B cell (primary cell): ENCODE measurements around the gene SEZ6L. TPM values are rescaled to one million over a fixed set of nuclear protein-coding genes. Genes with fewer than 3 reads are reported as not detected.

Experiments used
- ATAC-seq: fragments of 200-7000 bp; cut with Tn5 transposase; one replicate; pipeline ENCODE4 v1.10.0; 2021; ENCODE audit warnings: low read depth, mild to moderate bottlenecking, moderate number of reproducible peaks, moderate library complexity
- CTCF ChIA-PET: fragments of 350-600 bp; sonication (Branson Sonifier 250); formaldehyde crosslinking; loops from one replicate; lab custom pipeline; 2021; ENCODE audit warnings: antibody characterized with exemption, inconsistent platforms; lab: Charles Lee
- POLR2A ChIA-PET: fragments of 350-600 bp; sonication (Branson Sonifier 250); formaldehyde crosslinking; loops from one replicate; lab custom pipeline; 2021; ENCODE audit warnings: antibody characterized with exemption; lab: Charles Lee
- DNase-seq: peaks from one replicate; pipeline ENCODE4 v3.0.0; 2013
- H2AFZ ChIP-seq: 2 replicates; pipeline ENCODE4 v1.6.1; 2012; ENCODE audit warnings: mild to moderate bottlenecking, low read depth, low read length; ENCODE audit not compliant: insufficient read depth, poor library complexity, severe bottlenecking
- H3K27ac ChIP-seq, 2 donors: 1 replicate in 1 of 2; 2 replicates in 1 of 2; pipeline ENCODE4 v1.5.1; 2012 to 2013; ENCODE audit warnings: low read length in 2 of 2, mild to moderate bottlenecking in 2 of 2, moderate library complexity in 1 of 2
- H3K27me3 ChIP-seq, 4 experiments: fragments of 200-600 bp in 1 of 4; sonication (generic) in 1 of 4; replicated peaks in 1 of 4; 1 replicate in 2 of 4; 2 replicates in 2 of 4; pipeline versions ENCODE4 v1.6.1 to v1.7.0; 2013 to 2016; ENCODE audit warnings: low read length in 3 of 4, mild to moderate bottlenecking in 2 of 4, mixed read lengths in 1 of 4, moderate library complexity in 1 of 4; ENCODE audit not compliant: insufficient read depth in 4 of 4, control insufficient read depth in 3 of 4; ENCODE audit errors: control extremely low read depth in 1 of 4
- H3K36me3 ChIP-seq, 2 experiments: replicated peaks in 1 of 2; 1 replicate in 1 of 2; 2 replicates in 1 of 2; pipeline versions ENCODE4 v1.6.1 to v1.7.1; 2013; ENCODE audit warnings: low read length in 1 of 2; ENCODE audit not compliant: insufficient read depth in 2 of 2, control insufficient read depth in 1 of 2; ENCODE audit errors: control extremely low read depth in 1 of 2, extremely low read depth in 1 of 2
- H3K4me1 ChIP-seq, 2 donors: fragments of 200-600 bp in 1 of 2; sonication (generic) in 1 of 2; 1 replicate in 1 of 2; 2 replicates in 1 of 2; pipeline versions ENCODE4 v1.5.1 to v1.6.1; 2013 to 2017; ENCODE audit warnings: low read length in 2 of 2; ENCODE audit not compliant: control insufficient read depth in 2 of 2, insufficient read depth in 2 of 2
- H3K4me2 ChIP-seq: replicated peaks from 2 replicates; pipeline ENCODE3; 2012; ENCODE audit warnings: mild to moderate bottlenecking, low read depth, low read length; ENCODE audit not compliant: poor library complexity, severe bottlenecking
- H3K4me3 ChIP-seq, 5 experiments: fragments of 200-600 bp in 1 of 5; sonication (generic) in 1 of 5; 1 replicate in 3 of 5; 2 replicates in 2 of 5; pipeline versions ENCODE4 v1.5.1 to v1.7.0; 2011 to 2016; ENCODE audit warnings: low read length in 4 of 5, mild to moderate bottlenecking in 4 of 5, low read depth in 2 of 5, control low read depth in 1 of 5, moderate library complexity in 1 of 5; ENCODE audit not compliant: insufficient read depth in 1 of 5; ENCODE audit errors: control extremely low read depth in 1 of 5, extremely low read depth in 1 of 5
- H3K79me2 ChIP-seq: fragments of 200-600 bp; sonication (generic); one replicate; pipeline ENCODE4 v1.6.0; 2016; ENCODE audit warnings: low read length; ENCODE audit not compliant: control insufficient read depth, insufficient read depth
- H3K9ac ChIP-seq: fragments of 200-600 bp; sonication (generic); 2 replicates; pipeline ENCODE4 v1.6.1; 2017; ENCODE audit warnings: mild to moderate bottlenecking, low read length, moderate library complexity
- H3K9me3 ChIP-seq, 3 donors: one replicate each; pipeline versions ENCODE4 v1.6.1 to v1.7.1; 2013; ENCODE audit warnings: low read length in 2 of 3; ENCODE audit not compliant: control insufficient read depth in 2 of 3, insufficient read depth in 1 of 3; ENCODE audit errors: control extremely low read depth in 1 of 3
- H4K20me1 ChIP-seq: 2 replicates; pipeline ENCODE4 v1.6.0; 2012; ENCODE audit warnings: mild to moderate bottlenecking, low read length; ENCODE audit not compliant: insufficient read depth, control insufficient read depth, poor library complexity, severe bottlenecking
- H3K27ac Mint-ChIP-seq: one replicate; pipeline ENCODE4 v1.8.0; 2021; ENCODE audit warnings: mixed read lengths
- H3K27me3 Mint-ChIP-seq: one replicate; pipeline ENCODE4 v1.8.0; 2021; ENCODE audit warnings: mixed read lengths
- H3K4me1 Mint-ChIP-seq: one replicate; pipeline ENCODE4 v1.8.0; 2021; ENCODE audit warnings: mixed read lengths
- H3K4me3 Mint-ChIP-seq: one replicate; pipeline ENCODE4 v1.8.0; 2021; ENCODE audit warnings: mixed read lengths
- H3K9me3 Mint-ChIP-seq: one replicate; pipeline ENCODE4 v1.8.0; 2022; ENCODE audit warnings: mixed read lengths; ENCODE audit not compliant: insufficient read depth
- EZH2 ChIP-seq: IDR thresholded peaks from 2 replicates; pipeline ENCODE4 v1.6.1; 2012; ENCODE audit warnings: borderline replicate concordance, low read depth, mild to moderate bottlenecking, moderate library complexity, low read length; ENCODE audit not compliant: insufficient read depth, poor library complexity, severe bottlenecking
- WGBS: methylation state at CpG from one replicate; pipeline ENCODE4 v1.1.5; 2013; ENCODE audit warnings: missing lambda C conversion rate; ENCODE audit not compliant: insufficient coverage; 5-methylcytosine and 5-hydroxymethylcytosine counted together
- intact Hi-C: fragments of 100-400 bp; cut with micrococcal nuclease; formaldehyde crosslinking; loops from one replicate; pipeline ENCODE4 v1.10.0; 2022
- polyA plus RNA-seq: library from polyadenylated mRNA; depleted of rRNA; stranded (reverse); fragments of >200 nt; gene quantifications from 2 replicates; pipeline ENCODE4 v1.2.3, GENCODE V29; 2012
- total RNA-seq, 2 donors: library from RNA; stranded (reverse); fragments of 120-200 nt in 1 of 2; gene quantifications; 1 replicate in 1 of 2; 2 replicates in 1 of 2; pipeline versions ENCODE4 v1.2.3 to v1.2.4, GENCODE V29; 2013 to 2022
- TF ChIP-seq, protein P1 (sequence below): fragments of 200-600 bp; IDR thresholded peaks from one replicate; pipeline ENCODE4 v1.8.0; 2022; ENCODE audit warnings: antibody characterized with exemption, mild to moderate bottlenecking

The SEZ6L gene
- total and polyA plus RNA-seq, 2 donors (not counting 1 experiment from before 2014, with no cell fraction given) = 0.04 TPM; not detected in 1

DNA sequence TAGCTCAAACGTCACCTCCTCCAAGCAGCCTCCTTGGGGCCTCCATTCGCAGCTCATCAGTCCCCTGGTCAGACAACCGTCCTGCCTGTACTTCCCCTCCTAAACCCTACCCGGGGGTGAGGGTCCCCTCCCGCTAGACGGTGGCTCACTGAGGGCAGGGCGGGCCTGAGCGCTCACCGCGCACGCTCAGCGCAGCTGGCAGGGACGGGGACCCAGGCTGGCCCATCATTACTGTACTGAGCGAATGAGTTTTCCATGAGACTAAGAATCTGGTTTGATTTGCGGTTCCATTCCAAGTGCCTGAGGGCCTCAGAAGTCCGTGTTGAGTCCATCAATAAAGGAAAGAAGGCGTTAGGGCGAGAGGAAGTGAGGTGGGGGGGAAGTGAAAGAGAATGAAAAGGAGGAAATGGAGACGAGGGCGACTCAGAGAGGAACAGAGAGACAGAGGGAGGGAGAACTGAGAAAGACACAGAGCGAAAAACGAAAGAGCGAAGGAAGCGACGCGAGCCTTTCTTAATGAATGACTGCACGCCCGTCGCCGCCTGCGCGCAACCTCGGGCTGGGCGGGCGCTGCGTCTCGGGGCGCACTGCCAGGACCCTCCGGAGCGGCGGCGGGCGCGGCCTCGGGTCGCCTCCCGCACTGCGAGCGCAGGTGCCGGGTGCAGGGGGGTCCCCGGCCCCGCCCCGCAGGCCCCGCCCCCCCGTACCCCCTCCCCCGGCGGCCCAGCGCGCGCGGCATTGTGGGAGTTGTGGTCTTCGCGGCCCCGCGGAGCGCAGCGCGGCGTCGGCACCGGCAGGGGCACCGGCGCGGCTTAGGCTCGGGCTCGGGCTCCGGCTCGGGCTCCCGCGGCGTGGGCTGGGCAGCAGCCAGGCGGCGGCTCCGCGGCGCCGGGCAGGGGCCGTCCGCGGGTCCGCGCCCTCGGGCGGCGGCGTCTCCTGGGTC is 259.5 kb downstream of the SEZ6L start, which contains the start of gene ASPHD2:
ASPHD2 (plus strand) TSS at position 746 of the 943 bp plus-strand sequence. CDS start 4,356 bp downstream, outside the sequence.
- WGBS = under 1% methylated on average over 91 of the region's 96 CpGs

More for the DNA sequence above, 259.5 kb downstream of the SEZ6L start, which contains the start of gene ASPHD2:
- H4K20me1 ChIP-seq = no peaks in the 10 kb centered on the region
- H3K27ac ChIP-seq = peak within 1 kb of the TSS; percentile 88 to 98
- Mint-ChIP-seq H3K27me3 (no peaks in the 10 kb centered on the region), H3K27ac (peak within 1 kb of the TSS; percentile 97), H3K9me3 (peaks cover under 1% of the 10 kb centered on the region), H3K4me3 (peak within 1 kb of the TSS; percentile 90), H3K4me1 (peaks cover 55% of the 10 kb centered on the region)
- ATAC-seq = peak; percentile 78
- H3K9ac ChIP-seq = peak within 1 kb of the TSS; percentile 96
- no peak for TF ChIP-seq EZH2
- TF ChIP-seq, protein P1, sequence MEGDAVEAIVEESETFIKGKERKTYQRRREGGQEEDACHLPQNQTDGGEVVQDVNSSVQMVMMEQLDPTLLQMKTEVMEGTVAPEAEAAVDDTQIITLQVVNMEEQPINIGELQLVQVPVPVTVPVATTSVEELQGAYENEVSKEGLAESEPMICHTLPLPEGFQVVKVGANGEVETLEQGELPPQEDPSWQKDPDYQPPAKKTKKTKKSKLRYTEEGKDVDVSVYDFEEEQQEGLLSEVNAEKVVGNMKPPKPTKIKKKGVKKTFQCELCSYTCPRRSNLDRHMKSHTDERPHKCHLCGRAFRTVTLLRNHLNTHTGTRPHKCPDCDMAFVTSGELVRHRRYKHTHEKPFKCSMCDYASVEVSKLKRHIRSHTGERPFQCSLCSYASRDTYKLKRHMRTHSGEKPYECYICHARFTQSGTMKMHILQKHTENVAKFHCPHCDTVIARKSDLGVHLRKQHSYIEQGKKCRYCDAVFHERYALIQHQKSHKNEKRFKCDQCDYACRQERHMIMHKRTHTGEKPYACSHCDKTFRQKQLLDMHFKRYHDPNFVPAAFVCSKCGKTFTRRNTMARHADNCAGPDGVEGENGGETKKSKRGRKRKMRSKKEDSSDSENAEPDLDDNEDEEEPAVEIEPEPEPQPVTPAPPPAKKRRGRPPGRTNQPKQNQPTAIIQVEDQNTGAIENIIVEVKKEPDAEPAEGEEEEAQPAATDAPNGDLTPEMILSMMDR = no peak
- H3K4me3 ChIP-seq = peak within 1 kb of the TSS; percentile 30 to 100 (median 82)
- H3K36me3 ChIP-seq = peaks cover 0 to 4% of the 10 kb centered on the region in 2 experiments
- peaks cover 45 to 48% of the 10 kb centered on the region in 2 donors for H3K4me1 ChIP-seq
- DNase-seq = peak; percentile 95
- intact Hi-C loops = loop anchor here (1.0 to 2.0 kb wide), 5 partner anchors 55 to 244 kb away; partner anchors contain the start of genes HPS4, SRRD, TFIP11 and TPST2
- H3K4me2 ChIP-seq = peak within 1 kb of the TSS; percentile 99
- H3K79me2 ChIP-seq = peaks cover 40% of the 10 kb centered on the region
- H3K9me3 ChIP-seq = peaks cover 0 to 3% (median 0%) of the 10 kb centered on the region in 3 donors
- peak within 1 kb of the TSS; percentile 99 for H2AFZ ChIP-seq
- ChIA-PET POLR2A (interaction anchor here (0.7 to 1.8 kb wide), 4 partner anchors 13 to 245 kb away, joined by 3 to 5 read pairs (median 4); partner anchors contain the start of genes HPS4 and SRRD), CTCF (no interaction called here)
- H3K27me3 ChIP-seq = no peaks in the 10 kb centered on the region
